ENCODE results near the gene POMGNT1. TPM values are rescaled to one million over a fixed set of nuclear protein-coding genes. Genes with fewer than 3 reads are reported as not detected.

Gene POMGNT1
- total and polyA plus RNA-seq, 10 of the 15 experiments (the other 5 are each of a cell fraction or from before 2014, with no cell fraction given) = 8.6 to 35.2 (median 29.5) TPM

DNA sequence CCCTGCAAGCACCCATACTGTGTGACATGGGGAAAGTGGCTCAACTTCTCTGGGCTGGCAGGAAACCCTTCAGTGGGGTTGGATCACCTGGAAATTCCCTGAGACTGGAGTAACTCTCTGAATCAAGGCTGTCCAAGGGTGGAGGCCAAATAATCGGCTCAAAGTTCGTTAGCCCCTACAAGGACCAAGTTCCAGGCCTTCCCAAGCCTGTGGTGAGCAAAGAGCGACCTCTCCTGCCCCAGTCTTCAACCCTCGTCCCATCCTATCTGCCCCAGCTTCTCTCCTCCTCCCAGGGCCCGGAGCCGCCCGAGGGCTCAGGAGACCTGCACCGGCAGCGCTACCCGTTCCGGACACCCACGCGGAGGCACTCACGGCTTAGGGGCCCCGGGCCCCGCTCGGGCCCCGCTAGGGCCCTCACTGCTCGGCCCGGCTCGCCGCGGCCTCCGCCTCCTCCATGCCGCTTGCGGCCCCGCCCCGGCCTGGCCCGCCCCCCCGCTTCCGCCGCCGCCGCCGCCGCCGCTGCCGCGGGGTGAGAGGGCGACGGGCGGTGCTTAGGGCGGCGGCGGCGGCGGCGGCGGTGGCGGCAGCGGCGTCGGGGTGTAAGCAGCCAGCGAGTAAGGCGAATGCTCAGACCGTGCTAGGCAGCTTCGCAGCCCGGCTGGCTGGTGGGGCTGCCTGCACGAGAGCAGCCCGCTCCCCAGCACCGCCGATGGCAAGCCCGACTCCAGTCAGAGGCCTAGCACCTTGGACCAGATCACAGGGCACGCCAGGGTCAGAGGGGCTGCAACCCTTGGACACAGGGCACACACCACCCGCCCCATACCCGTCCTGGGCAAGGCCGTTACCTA lies at the start of gene POMGNT1 (continued):
- TF ChIP-seq, protein P1, sequence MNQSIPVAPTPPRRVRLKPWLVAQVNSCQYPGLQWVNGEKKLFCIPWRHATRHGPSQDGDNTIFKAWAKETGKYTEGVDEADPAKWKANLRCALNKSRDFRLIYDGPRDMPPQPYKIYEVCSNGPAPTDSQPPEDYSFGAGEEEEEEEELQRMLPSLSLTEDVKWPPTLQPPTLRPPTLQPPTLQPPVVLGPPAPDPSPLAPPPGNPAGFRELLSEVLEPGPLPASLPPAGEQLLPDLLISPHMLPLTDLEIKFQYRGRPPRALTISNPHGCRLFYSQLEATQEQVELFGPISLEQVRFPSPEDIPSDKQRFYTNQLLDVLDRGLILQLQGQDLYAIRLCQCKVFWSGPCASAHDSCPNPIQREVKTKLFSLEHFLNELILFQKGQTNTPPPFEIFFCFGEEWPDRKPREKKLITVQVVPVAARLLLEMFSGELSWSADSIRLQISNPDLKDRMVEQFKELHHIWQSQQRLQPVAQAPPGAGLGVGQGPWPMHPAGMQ (IDR thresholded peaks at IDR 0.05; ENCODE audit: borderline replicate concordance) = no peak
- TF ChIP-seq, protein P2, sequence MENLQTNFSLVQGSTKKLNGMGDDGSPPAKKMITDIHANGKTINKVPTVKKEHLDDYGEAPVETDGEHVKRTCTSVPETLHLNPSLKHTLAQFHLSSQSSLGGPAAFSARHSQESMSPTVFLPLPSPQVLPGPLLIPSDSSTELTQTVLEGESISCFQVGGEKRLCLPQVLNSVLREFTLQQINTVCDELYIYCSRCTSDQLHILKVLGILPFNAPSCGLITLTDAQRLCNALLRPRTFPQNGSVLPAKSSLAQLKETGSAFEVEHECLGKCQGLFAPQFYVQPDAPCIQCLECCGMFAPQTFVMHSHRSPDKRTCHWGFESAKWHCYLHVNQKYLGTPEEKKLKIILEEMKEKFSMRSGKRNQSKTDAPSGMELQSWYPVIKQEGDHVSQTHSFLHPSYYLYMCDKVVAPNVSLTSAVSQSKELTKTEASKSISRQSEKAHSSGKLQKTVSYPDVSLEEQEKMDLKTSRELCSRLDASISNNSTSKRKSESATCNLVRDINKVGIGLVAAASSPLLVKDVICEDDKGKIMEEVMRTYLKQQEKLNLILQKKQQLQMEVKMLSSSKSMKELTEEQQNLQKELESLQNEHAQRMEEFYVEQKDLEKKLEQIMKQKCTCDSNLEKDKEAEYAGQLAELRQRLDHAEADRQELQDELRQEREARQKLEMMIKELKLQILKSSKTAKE (IDR thresholded peaks at IDR 0.05; ENCODE audit: low read depth, poor library complexity, severe bottlenecking) = no peak
- no peak for TF ChIP-seq CREB1 (IDR thresholded peaks at IDR 0.05; ENCODE audit: low read depth)
- no peak for TF ChIP-seq CHD4 (IDR thresholded peaks at IDR 0.05)
- TF ChIP-seq EED (IDR thresholded peaks at IDR 0.05; ENCODE audit: low read depth) = no peak
- peak; percentile 31; the same call in 1 of the 2 replicates for TF ChIP-seq RUNX3 (IDR thresholded peaks at IDR 0.05; ENCODE audit: low read length)
- no peak for TF ChIP-seq MTA2 (IDR thresholded peaks at IDR 0.05; ENCODE audit: low read depth)
- TF ChIP-seq ZNF217 (IDR thresholded peaks at IDR 0.05) = no peak; the same call in 1 of the 2 replicates
- no peak for TF ChIP-seq MXI1 (IDR thresholded peaks at IDR 0.05; ENCODE audit: low read depth, low read length)
- no peak for TF ChIP-seq RELA (IDR thresholded peaks at IDR 0.05; ENCODE audit: borderline replicate concordance, partially characterized antibody)
- TF ChIP-seq FOXM1 (IDR thresholded peaks at IDR 0.05; ENCODE audit: low read depth, low read length) = no peak
- peak; percentile 44; the same call in 1 of the 2 replicates for TF ChIP-seq IKZF1 (conservative IDR thresholded peaks at IDR 0.05)
- TF ChIP-seq, protein P3, sequence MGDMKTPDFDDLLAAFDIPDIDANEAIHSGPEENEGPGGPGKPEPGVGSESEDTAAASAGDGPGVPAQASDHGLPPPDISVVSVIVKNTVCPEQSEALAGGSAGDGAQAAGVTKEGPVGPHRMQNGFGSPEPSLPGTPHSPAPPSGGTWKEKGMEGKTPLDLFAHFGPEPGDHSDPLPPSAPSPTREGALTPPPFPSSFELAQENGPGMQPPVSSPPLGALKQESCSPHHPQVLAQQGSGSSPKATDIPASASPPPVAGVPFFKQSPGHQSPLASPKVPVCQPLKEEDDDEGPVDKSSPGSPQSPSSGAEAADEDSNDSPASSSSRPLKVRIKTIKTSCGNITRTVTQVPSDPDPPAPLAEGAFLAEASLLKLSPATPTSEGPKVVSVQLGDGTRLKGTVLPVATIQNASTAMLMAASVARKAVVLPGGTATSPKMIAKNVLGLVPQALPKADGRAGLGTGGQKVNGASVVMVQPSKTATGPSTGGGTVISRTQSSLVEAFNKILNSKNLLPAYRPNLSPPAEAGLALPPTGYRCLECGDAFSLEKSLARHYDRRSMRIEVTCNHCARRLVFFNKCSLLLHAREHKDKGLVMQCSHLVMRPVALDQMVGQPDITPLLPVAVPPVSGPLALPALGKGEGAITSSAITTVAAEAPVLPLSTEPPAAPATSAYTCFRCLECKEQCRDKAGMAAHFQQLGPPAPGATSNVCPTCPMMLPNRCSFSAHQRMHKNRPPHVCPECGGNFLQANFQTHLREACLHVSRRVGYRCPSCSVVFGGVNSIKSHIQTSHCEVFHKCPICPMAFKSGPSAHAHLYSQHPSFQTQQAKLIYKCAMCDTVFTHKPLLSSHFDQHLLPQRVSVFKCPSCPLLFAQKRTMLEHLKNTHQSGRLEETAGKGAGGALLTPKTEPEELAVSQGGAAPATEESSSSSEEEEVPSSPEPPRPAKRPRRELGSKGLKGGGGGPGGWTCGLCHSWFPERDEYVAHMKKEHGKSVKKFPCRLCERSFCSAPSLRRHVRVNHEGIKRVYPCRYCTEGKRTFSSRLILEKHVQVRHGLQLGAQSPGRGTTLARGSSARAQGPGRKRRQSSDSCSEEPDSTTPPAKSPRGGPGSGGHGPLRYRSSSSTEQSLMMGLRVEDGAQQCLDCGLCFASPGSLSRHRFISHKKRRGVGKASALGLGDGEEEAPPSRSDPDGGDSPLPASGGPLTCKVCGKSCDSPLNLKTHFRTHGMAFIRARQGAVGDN (IDR thresholded peaks at IDR 0.05) = peak; percentile 71; the same call in 1 of the 2 replicates
- TF ChIP-seq NR2C2 (IDR thresholded peaks at IDR 0.05; ENCODE audit: borderline replicate concordance, control insufficient read depth, insufficient read length, low read depth) = peak; percentile 40
- TF ChIP-seq, protein P4, sequence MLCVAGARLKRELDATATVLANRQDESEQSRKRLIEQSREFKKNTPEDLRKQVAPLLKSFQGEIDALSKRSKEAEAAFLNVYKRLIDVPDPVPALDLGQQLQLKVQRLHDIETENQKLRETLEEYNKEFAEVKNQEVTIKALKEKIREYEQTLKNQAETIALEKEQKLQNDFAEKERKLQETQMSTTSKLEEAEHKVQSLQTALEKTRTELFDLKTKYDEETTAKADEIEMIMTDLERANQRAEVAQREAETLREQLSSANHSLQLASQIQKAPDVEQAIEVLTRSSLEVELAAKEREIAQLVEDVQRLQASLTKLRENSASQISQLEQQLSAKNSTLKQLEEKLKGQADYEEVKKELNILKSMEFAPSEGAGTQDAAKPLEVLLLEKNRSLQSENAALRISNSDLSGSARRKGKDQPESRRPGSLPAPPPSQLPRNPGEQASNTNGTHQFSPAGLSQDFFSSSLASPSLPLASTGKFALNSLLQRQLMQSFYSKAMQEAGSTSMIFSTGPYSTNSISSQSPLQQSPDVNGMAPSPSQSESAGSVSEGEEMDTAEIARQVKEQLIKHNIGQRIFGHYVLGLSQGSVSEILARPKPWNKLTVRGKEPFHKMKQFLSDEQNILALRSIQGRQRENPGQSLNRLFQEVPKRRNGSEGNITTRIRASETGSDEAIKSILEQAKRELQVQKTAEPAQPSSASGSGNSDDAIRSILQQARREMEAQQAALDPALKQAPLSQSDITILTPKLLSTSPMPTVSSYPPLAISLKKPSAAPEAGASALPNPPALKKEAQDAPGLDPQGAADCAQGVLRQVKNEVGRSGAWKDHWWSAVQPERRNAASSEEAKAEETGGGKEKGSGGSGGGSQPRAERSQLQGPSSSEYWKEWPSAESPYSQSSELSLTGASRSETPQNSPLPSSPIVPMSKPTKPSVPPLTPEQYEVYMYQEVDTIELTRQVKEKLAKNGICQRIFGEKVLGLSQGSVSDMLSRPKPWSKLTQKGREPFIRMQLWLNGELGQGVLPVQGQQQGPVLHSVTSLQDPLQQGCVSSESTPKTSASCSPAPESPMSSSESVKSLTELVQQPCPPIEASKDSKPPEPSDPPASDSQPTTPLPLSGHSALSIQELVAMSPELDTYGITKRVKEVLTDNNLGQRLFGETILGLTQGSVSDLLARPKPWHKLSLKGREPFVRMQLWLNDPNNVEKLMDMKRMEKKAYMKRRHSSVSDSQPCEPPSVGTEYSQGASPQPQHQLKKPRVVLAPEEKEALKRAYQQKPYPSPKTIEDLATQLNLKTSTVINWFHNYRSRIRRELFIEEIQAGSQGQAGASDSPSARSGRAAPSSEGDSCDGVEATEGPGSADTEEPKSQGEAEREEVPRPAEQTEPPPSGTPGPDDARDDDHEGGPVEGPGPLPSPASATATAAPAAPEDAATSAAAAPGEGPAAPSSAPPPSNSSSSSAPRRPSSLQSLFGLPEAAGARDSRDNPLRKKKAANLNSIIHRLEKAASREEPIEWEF (IDR thresholded peaks at IDR 0.05; ENCODE audit: insufficient replicate concordance, low read depth, low read length) = no peak
- TF ChIP-seq CHD1 (IDR thresholded peaks at IDR 0.05; ENCODE audit: low read depth, low read length) = no peak
